Measurements from ENCODE around the gene SLC4A1.

The SLC4A1 gene

DNA sequence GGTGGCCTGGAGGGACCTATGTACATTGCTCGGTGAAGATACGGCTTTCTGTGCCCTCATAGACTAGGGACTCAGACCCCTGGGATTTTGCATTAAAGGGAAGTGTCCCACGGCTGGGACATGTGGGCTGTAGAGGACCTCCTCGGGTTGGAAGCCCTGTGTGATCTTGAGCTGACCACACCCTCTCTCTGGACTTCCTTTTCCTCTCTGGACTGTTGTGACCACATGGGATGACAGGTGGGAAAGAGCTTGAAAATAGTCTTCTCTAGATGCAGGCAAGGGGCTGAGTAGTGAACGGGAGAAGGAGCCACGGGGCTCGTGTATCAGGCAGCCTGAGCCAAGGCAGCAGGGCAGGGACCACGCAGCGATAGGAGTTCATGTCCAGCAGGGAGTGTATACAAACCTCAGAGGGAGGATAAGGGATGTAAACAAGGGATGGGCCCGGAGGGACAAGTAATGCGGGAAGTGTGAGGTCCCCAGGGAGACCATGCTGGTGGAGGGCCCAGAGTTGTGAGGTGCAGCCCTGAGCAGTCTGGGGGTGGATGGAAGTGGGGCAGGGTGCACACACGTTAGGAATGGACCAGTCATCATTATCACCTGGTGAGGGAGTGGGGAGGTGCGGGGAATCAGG is 4.5 kb upstream of the SLC4A1 start:
- Mint-ChIP-seq H3K4me1 (no peaks in the 10 kb centered on the region), H3K27ac (no peak overlapping the region), H3K36me3 (no peaks in the 10 kb centered on the region), H3K4me3 (no peak overlapping the region), H3K9me3 (no peaks in the 10 kb centered on the region), H3K27me3 (no peaks in the 10 kb centered on the region)

DNA sequence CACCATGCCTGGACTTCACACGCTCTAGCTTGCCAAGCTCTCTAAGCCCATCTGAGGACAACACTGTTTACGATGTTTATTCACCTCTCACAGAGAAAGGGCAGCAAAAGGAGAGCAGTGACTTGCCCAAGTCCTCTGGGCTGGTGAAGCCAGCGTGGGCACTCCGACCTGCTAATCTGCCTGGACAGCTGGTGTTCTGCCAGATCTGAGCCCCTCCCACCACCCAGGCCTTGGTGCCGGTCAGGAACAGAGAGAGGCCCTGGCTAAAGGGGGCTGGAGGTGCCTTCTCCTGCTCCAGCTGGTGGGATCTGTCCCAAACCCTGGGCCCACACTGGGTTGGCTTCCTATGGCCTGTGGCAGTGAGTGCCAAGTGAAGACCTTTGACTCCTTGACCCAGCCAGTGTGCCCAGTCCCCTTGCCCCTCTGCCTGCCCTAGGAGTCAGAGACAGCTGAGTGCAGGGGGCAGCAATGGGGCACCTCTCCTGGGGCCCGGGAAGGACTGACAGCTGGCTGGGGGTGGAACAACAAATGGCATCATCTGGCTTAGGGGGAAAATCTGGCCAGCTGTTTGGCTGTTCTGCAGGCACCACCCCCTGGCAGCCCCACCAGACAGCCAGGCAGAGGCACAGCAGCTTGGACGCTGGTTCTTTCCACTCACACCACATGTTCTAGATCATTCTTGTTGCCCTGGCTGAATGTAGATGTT is 1.8 kb upstream of the SLC4A1 start:
- H3K36me3 Mint-ChIP-seq = no peaks in the 10 kb centered on the region
- H3K27me3 Mint-ChIP-seq = no peaks in the 10 kb centered on the region
- no peak overlapping the region for H3K4me3 Mint-ChIP-seq
- no peak overlapping the region for H3K27ac Mint-ChIP-seq
- H3K4me1 Mint-ChIP-seq = no peaks in the 10 kb centered on the region
- no peaks in the 10 kb centered on the region for H3K9me3 Mint-ChIP-seq

DNA sequence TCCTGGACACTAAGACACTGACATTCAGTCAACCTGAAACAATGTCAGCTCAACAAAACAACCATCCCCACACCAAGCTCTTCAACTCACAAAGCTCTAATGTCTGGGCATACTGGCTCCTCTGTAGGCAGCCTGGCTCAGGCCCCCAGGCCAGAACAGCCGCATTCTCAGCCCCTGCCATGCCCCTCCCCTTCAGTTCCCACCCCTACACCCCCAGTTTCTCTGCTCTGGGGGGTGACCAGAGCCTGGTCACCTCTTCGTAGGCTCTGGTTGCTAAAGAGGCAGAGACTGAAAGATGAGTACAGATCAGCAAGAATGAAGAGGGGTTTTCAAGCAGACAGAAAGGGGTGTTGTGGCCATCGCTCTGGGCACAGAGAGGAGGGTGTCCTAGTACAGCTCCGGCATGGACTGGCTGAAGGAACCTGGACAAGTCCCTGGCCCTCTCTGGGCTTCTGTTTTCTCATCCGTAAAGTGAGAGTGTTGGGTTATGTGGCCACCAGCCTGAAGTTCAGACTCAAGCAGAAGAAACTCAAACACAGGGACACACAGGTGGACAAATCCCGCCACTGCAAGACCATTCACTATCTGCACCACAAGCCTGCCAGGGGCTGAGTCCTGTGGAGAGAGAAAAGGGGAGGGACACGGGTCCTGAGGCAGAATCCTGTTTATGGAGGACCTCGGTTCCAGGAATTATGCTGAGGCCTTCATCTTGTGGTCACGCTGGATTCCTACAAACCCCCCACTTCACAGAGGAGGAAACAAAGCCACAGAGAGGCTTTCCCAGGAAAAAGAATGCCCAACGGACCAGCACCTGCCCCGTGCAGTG is 987 bp upstream of the SLC4A1 start:
- Mint-ChIP-seq H3K9me3 (no peaks in the 10 kb centered on the region), H3K4me3 (no peak overlapping the region), H3K36me3 (no peaks in the 10 kb centered on the region), H3K27me3 (no peaks in the 10 kb centered on the region), H3K4me1 (no peaks in the 10 kb centered on the region), H3K27ac (no peak overlapping the region)

DNA sequence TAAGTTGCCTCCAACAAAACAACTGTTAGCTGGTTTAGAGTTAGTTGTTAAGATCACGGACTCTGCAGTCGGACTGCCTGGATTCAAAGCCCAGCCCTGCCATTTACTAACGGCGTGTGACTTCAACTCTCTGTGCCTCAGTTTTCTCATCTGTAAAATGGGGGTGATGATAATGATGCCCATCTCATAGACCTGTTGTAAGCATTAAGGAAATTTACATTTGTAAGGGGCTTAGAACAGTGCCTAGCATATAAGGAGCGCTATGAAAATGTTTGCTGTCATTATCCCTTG is 825 bp downstream of the SLC4A1 start:
- Mint-ChIP-seq H3K4me1 (no peaks in the 10 kb centered on the region), H3K9me3 (no peaks in the 10 kb centered on the region), H3K36me3 (no peaks in the 10 kb centered on the region), H3K4me3 (no peak overlapping the region), H3K27me3 (no peaks in the 10 kb centered on the region), H3K27ac (no peak overlapping the region)

DNA sequence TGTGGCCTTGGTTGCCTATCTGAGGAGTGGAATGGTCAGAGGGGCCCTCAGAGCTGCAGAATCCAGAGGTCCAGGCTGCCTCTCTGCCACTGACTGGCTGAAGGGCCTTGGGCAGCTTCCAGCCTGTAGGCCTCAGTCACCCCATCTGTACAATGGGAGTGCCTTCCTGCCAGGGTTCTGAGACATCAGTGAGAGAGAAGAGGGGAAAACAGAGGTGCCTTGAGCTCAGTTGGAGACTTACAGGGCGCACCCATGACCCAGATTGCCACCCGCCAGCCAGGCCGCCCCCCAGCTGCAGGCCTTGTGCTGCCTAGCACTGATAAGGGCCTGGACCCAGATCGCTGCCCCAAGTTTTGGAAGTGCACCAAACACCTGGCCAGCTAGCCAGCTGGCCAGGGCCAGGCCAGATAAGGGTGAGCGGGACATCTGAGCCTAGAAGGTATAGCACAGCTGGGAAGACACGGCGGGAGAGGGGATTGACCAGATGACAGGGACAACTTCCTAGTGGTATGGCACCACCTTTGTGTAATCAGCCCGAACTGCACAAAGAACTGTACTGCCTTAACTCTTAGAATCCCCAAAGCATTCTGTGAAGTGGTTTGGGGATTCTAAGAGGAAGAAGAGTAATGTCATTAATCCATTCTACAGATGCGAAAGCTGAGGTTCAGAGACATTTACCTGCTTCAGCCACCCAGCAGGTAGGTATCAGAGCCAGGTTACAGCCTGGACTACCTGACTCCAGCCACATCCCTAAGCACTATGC is 1.4 kb downstream of the SLC4A1 start:
- Mint-ChIP-seq H3K9me3 (no peaks in the 10 kb centered on the region), H3K36me3 (no peaks in the 10 kb centered on the region), H3K27ac (no peak overlapping the region), H3K4me1 (no peaks in the 10 kb centered on the region), H3K27me3 (no peaks in the 10 kb centered on the region), H3K4me3 (no peak overlapping the region)

DNA sequence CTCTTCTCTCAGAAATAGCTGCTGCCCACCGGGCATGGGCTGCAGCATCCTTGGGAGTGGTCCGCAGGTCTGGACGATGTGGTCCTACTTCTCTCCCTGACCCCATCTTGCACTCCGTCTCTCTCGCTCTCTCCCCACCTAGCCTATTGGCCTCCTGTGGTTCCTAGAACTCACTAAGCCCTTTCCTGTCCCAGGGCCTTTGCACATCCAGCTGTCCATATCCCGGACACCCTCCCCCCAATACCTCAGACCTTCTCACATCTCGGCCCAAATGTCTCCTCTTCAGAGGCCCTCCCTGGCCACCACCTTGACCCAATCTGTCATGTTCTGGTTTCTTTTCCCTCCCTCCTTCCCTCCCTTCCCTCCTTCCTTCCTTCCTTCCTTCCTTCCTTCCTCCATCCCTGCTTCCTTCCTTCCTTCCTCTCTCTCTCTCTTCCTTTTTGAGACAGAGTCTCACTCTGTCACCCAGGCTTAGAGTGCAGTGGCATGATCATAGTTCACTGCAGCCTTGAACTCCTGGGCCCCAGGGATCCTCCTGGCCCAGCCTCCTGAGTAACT is 4.5 kb downstream of the SLC4A1 start:
- Mint-ChIP-seq H3K9me3 (no peaks in the 10 kb centered on the region), H3K4me1 (no peaks in the 10 kb centered on the region), H3K27me3 (no peaks in the 10 kb centered on the region), H3K36me3 (no peaks in the 10 kb centered on the region), H3K27ac (no peak overlapping the region), H3K4me3 (no peak overlapping the region)

DNA sequence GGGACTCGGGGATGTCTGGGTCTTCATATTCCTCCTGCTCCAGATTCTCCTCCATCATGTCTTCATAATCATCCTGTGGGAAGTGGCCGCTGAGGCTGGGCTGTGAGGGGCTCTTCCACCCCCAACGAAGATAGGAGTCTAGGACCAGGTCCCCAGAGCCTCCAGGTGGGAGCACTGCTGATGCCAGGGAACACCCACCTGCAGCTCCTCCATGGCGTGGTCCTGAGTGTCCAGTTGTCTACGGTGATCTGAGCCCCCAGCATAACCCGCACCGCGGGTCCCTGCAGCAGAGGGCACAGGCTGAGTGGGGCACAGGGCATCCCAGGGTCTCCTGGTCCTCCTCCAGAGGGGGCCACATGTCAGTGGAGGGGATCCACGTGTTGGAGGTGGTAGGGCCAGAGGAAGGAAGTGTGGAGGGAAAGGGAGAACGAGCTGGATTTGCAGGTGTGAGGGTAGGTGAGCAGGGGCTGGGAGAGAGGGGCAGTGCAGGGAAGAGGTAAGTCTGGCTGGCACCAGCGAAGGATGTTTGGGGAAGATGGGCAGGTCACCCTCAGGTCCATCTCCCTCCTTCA is 5.2 kb downstream of the SLC4A1 start:
- no peaks in the 10 kb centered on the region for H3K36me3 Mint-ChIP-seq
- H3K4me3 Mint-ChIP-seq = no peak overlapping the region
- H3K27ac Mint-ChIP-seq = no peak overlapping the region
- H3K27me3 Mint-ChIP-seq = no peaks in the 10 kb centered on the region
- no peaks in the 10 kb centered on the region for H3K4me1 Mint-ChIP-seq
- H3K9me3 Mint-ChIP-seq = no peaks in the 10 kb centered on the region

DNA sequence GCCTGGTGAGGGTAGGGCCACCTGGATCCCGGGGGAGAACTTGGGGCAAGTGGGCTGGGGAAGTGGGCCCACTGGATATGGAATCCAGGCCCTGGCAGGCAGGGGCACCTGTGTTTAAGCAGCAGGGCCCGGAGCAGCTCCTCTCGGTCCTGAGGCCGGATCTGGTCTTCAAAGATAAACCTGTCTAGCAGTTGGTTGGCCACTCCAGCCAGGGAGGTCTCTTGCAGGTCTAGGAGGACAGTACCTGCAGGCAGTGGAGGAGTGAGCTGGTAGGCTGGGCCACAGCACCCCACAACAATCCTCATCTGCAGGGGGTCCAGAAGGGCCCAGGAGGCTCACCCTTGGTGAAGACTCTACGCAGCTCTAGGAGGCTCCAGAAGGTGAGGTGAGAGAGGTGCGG is 7.6 kb downstream of the SLC4A1 start:
- H3K27ac Mint-ChIP-seq = no peak overlapping the region
- H3K4me1 Mint-ChIP-seq = no peaks in the 10 kb centered on the region
- H3K36me3 Mint-ChIP-seq = no peaks in the 10 kb centered on the region
- H3K9me3 Mint-ChIP-seq = no peaks in the 10 kb centered on the region
- H3K27me3 Mint-ChIP-seq = no peaks in the 10 kb centered on the region
- no peak overlapping the region for H3K4me3 Mint-ChIP-seq

DNA sequence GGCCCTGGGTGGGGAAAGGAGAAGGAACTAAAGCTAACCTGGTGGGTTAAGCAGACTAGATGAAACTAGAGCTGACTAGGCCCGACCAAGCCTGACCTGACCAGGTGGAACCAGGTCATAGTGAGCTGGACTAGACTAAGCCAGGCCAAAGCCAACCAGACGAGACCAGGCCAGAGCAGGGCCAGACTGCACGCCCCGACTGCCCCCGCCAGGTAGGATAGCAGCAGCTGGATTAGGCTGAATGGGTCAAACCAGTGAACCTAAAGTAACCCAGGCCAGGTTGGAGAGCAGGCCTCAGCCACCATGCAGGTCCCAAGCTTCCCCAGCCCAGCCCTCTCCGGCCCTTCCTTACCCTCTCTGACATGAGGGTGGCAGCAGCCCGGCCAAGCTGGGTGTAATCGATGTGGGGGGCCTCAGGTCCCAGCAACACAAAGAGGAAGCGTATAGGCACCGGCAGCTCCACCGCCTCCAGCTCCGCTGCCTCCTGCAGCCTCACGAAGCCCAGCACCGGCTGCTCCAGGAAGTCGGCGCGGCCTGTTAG is 9.1 kb downstream of the SLC4A1 start:
- H3K9me3 Mint-ChIP-seq = no peaks in the 10 kb centered on the region
- no peaks in the 10 kb centered on the region for H3K36me3 Mint-ChIP-seq
- H3K4me1 Mint-ChIP-seq = no peaks in the 10 kb centered on the region
- H3K27ac Mint-ChIP-seq = no peak overlapping the region
- H3K4me3 Mint-ChIP-seq = no peak overlapping the region
- H3K27me3 Mint-ChIP-seq = no peaks in the 10 kb centered on the region

DNA sequence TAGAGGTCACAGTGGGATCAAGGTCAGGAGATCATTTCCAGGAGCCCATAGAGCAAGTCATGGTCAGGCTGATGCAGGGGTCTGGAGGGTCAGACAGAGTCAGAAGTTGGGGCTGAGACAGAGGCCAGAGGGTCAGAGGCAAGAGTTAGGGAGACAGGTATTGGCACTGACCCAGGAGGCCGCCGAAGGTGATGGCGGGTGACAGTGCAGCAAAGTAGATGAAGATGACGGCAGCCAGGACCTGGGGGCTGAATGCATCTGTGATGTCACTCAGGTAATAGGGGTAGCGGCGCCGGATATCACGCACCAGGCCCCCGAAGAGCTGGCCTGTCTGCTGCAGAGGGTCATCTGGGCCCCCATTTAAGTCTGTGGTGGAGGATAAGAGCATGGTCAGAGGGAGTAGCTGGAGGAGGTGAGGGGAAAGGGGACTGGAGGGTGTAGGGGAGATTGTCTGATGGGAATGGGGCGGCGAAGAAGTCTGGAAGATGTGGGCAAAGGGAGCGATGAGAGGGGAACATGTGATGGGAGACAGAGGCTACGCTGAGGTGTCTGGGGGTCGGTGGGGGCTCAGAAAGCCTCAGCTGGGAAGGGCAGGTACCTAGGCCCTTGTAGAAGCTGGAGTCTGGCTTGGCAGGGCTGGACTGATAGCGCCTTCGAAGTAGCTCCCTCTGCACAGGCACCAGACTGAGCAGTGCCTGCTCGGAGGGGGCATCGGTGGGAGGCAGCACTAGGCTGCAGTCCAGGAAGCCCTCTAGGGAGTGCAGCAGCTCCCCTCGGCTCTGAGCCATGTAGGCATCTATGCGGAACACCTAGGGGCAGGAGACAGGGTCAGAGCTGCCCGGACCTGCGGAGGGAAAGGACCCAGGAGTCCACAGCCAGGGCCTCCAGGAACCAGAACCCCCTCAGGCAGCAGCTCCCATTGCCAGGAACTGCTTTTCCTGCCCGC is 9.8 kb downstream of the SLC4A1 start:
- Mint-ChIP-seq H3K27me3 (no peaks in the 10 kb centered on the region), H3K9me3 (no peaks in the 10 kb centered on the region), H3K27ac (no peak overlapping the region), H3K36me3 (no peaks in the 10 kb centered on the region), H3K4me1 (no peaks in the 10 kb centered on the region), H3K4me3 (no peak overlapping the region)

DNA sequence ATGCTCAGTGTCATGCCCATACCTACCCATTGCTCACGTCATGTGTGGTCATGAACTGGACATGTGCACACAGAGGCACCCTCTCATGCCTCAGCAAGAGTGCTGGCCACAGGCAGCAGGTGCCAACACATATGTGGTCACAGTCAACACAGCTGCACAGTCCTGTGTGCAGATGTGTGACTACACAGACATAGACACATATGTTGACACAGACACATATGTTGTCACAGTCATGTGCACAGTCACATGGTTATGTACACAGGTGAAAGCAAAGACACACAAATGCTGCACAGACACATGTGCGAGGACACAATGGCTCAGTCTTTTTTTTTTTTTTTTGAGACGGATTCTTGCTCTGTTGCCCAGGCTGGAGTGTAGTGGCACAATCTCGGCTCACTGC is 11.3 kb downstream of the SLC4A1 start:
- no peak overlapping the region for H3K27ac Mint-ChIP-seq
- H3K27me3 Mint-ChIP-seq = no peaks in the 10 kb centered on the region

DNA sequence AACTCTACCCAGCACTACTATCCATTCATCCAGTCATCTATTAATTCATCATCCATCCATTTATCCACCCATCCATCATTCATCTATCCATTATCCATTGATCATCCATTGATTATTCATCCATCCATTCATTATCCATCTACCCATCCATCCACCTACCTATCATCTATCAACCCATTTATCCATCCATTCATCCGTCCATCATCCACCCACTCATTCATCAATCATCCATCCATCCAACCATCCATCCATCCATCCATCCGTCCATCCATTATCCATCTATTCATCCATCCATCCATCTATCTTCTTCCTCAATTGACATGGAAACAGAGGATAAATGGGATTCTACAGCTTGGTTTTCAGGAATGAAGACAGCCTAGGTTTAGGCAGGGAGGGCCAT is 12.0 kb downstream of the SLC4A1 start:
- Mint-ChIP-seq H3K4me3 (no peak overlapping the region), H3K4me1 (no peaks in the 10 kb centered on the region), H3K36me3 (no peaks in the 10 kb centered on the region), H3K27ac (no peak overlapping the region), H3K9me3 (no peaks in the 10 kb centered on the region), H3K27me3 (no peaks in the 10 kb centered on the region)

More for the DNA sequence above, 11.3 kb downstream of the SLC4A1 start:
- H3K9me3 Mint-ChIP-seq = no peaks in the 10 kb centered on the region
- no peak overlapping the region for H3K4me3 Mint-ChIP-seq
- no peaks in the 10 kb centered on the region for H3K4me1 Mint-ChIP-seq
- H3K36me3 Mint-ChIP-seq = no peaks in the 10 kb centered on the region

DNA sequence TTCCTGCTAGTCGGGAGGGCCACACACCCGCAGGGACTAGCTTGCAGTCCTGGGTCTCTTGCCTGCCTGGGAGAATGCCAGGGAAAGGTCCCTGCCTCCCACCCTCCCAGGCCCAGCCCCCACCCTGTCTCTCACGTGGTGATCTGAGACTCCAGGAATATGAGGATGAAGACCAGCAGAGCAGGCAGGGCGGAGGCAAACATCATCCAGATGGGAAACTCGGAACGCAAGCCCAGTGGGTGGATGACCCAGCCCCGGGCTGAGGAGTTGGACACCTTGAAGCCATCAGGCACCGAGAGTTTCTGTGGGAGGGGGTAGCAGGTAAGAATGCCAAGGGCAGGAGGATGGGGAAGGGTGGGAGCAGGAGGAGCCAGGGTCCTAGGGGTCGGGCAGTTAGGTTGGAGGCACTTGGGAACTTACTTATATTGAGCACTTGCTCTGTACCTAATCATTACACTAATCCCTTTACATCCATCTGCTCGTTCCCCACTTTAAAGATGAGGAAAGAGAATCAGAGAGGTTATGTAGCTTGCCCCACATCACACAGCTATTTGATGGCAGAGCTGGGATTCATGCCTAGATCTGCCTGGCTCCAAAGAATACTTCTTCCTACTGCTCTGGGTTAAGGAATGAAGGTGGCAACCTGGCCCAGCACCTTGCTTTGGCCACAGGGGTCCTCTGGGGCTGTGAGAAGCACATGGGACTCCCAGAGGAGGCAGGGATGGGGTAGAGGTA is 13.4 kb downstream of the SLC4A1 start:
- Mint-ChIP-seq H3K27ac (no peak overlapping the region), H3K36me3 (no peaks in the 10 kb centered on the region), H3K9me3 (no peaks in the 10 kb centered on the region), H3K27me3 (no peaks in the 10 kb centered on the region), H3K4me3 (no peak overlapping the region), H3K4me1 (peaks cover 7% of the 10 kb centered on the region)

DNA sequence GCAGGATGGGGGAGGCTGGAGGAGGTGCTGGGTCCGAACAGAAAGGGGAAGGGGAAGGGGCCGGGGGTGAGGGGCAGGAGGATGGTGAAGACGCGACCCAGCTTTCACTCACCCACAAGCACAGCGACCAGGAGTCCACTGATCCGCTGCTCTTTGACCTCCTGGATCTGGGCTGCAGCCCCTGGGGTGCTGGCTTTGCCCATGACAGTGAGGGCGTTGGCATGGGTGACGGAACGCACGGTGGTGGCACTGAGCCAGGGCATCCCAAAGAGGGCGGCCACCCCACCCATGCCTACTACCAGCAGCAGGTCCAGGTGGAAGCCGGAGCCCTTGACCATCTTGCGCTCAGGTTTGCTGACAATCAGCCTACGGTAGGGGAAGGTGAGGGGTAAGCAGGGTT is 14.9 kb downstream of the SLC4A1 start:
- H3K4me1 Mint-ChIP-seq = peaks cover 19% of the 10 kb centered on the region

More for the DNA sequence above, 14.9 kb downstream of the SLC4A1 start:
- Mint-ChIP-seq H3K27ac (no peak overlapping the region), H3K27me3 (no peaks in the 10 kb centered on the region), H3K4me3 (no peak overlapping the region), H3K9me3 (no peaks in the 10 kb centered on the region), H3K36me3 (no peaks in the 10 kb centered on the region)
